ENCODE results near the gene CARNS1. TPM values are rescaled to one million over a fixed set of nuclear protein-coding genes. Genes with fewer than 3 reads are reported as not detected.

The CARNS1 gene
- total and polyA plus RNA-seq, 2 experiments from 2014 or later = 2.4 to 7.7 TPM

GRCh38 chr11:67413266-67413849 lies 2.1 kb upstream of the CARNS1 start:
- no peaks in the 10 kb centered on the region for H3K9me3 ChIP-seq (ENCODE audit: low read depth)
- no peak overlapping the region for H3K4me3 ChIP-seq
- H3K27ac ChIP-seq = no peak overlapping the region
- no peak overlapping the region for H2AFZ ChIP-seq
- no peaks in the 10 kb centered on the region for H3K9me2 ChIP-seq (replicated peaks; ENCODE audit: insufficient read depth)
- H3K36me3 ChIP-seq (replicated peaks; ENCODE audit: insufficient read depth, low read depth) = no peaks in the 10 kb centered on the region
- no peak for DNase-seq (ENCODE audit: low spot score)
- H3K79me2 ChIP-seq = no peaks in the 10 kb centered on the region
- no peaks in the 10 kb centered on the region for H3K27me3 ChIP-seq
- no peaks in the 10 kb centered on the region for H4K20me1 ChIP-seq (ENCODE audit: insufficient read depth, poor library complexity, severe bottlenecking)
- H3K4me2 ChIP-seq = no peak overlapping the region
- H3K4me1 ChIP-seq (ENCODE audit: insufficient read depth) = peaks cover 6% of the 10 kb centered on the region
- TF ChIP-seq CTCF (IDR thresholded peaks at IDR 0.05; ENCODE audit: poor library complexity) = no peak
- no peak for TF ChIP-seq EZH2phosphoT487 (IDR thresholded peaks at IDR 0.05; ENCODE audit: low read depth, severe bottlenecking, unreplicated experiment)
- TF ChIP-seq EZH2 (IDR thresholded peaks at IDR 0.05; ENCODE audit: borderline replicate concordance) = no peak
- WGBS (ENCODE audit: low lambda C conversion rate, missing lambda C conversion rate) = 78% methylated on average over 2 of the region's 2 CpGs

DNA sequence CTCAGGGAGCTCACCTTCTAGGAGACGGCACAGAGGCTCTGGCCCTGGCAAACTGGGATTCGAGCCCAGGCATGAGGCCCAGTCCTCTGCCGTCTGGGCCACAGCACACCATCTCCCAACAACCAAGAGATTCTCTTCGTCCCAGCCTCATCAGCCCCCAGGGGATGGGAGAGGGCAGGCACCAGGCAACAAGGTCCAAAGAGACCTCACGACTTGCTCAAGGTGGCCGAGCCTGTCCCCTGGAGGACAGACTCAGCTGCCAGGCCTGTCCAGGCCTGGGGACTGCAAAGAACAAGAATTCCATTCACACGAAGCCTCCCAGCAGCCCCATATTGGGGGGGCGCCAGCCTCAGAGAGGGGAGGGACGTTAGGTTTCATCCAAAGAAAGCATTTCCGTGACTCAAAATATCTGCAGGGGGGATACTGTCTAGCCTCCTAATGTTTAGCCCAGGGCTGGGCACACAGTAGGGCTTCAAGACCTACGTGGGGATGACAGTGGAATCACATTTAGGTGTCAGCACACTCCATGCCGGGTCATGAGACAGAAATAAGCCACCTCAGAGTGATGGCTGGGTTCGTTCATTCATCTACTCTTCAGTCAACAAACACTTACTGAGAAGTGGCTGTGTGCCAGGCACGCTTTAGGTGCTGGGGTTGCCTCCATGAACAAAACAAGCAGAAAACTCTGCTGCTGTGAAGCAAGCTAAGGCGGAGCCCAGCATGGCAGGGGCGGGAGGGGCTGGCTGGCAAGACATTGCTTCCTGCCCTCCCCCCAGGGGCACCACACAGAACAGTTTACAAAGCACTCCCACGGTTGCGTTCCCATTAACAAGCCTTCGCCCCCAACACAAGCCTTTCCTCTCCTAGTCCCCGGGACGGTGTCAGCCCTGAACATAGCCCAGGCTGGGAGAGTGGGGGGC lies 1.2 kb downstream of the CARNS1 start:
- Histone ChIP-seq H3K4me1 (ENCODE audit: insufficient read depth) (peaks cover 14% of the 10 kb centered on the region), H3K27me3 (no peaks in the 10 kb centered on the region), H3K9me2 (replicated peaks; ENCODE audit: insufficient read depth) (no peaks in the 10 kb centered on the region), H3K4me2 (no peak overlapping the region), H3K27ac (no peak overlapping the region), H3K79me2 (no peaks in the 10 kb centered on the region), H3K36me3 (replicated peaks; ENCODE audit: insufficient read depth, low read depth) (no peaks in the 10 kb centered on the region), H4K20me1 (ENCODE audit: insufficient read depth, poor library complexity, severe bottlenecking) (no peaks in the 10 kb centered on the region), H3K9me3 (ENCODE audit: low read depth) (no peaks in the 10 kb centered on the region), H2AFZ (no peak overlapping the region), H3K4me3 (no peak overlapping the region)
- TF ChIP-seq EZH2 (IDR thresholded peaks at IDR 0.05; ENCODE audit: borderline replicate concordance) (no peak), CTCF (IDR thresholded peaks at IDR 0.05; ENCODE audit: poor library complexity) (no peak), EZH2phosphoT487 (IDR thresholded peaks at IDR 0.05; ENCODE audit: low read depth, severe bottlenecking, unreplicated experiment) (no peak)
- 81% methylated on average over 21 of the region's 21 CpGs for WGBS (ENCODE audit: low lambda C conversion rate, missing lambda C conversion rate)
- peak; percentile 49 for DNase-seq (ENCODE audit: low spot score)

DNA sequence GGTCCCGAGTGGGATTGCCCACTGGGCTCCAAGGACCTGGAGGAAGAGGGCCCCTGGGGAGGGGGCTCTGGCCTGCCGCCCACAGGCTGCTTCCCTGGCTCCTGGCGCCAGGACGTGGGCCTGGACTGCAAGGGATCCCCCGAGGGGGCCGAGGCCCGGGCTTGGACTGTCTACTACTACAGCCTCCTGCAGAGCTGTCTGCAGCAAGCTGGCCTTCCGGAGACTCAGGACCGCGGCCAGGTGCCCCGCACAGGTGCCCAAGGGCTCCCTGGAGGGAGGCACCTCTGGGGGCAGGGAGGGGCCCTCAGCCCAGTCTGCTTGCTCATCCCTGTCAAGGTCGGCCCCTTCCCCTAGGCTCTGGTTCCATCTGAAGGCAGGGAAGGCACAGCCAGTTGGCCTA lies 1.9 kb downstream of the CARNS1 start:
- Histone ChIP-seq H3K4me1 (ENCODE audit: insufficient read depth) (peaks cover 14% of the 10 kb centered on the region), H3K4me2 (no peak overlapping the region), H3K79me2 (no peaks in the 10 kb centered on the region), H4K20me1 (ENCODE audit: insufficient read depth, poor library complexity, severe bottlenecking) (no peaks in the 10 kb centered on the region), H3K9me3 (ENCODE audit: low read depth) (no peaks in the 10 kb centered on the region), H3K9me2 (replicated peaks; ENCODE audit: insufficient read depth) (no peaks in the 10 kb centered on the region), H2AFZ (no peak overlapping the region), H3K27me3 (no peaks in the 10 kb centered on the region), H3K4me3 (no peak overlapping the region), H3K27ac (no peak overlapping the region), H3K36me3 (replicated peaks; ENCODE audit: insufficient read depth, low read depth) (no peaks in the 10 kb centered on the region)
- no peak for DNase-seq (ENCODE audit: low spot score)
- no peak for TF ChIP-seq CTCF (IDR thresholded peaks at IDR 0.05; ENCODE audit: poor library complexity)
- TF ChIP-seq EZH2 (IDR thresholded peaks at IDR 0.05; ENCODE audit: borderline replicate concordance) = no peak
- TF ChIP-seq EZH2phosphoT487 (IDR thresholded peaks at IDR 0.05; ENCODE audit: low read depth, severe bottlenecking, unreplicated experiment) = no peak
- WGBS (ENCODE audit: low lambda C conversion rate, missing lambda C conversion rate) = 86% methylated on average over 12 of the region's 12 CpGs

All from hepatocyte (in vitro differentiated cells).